Mucosa of gallbladder (tissue), 1 donor: ENCODE measurements around the gene VENTX. TPM values are rescaled to one million over a fixed set of nuclear protein-coding genes. Genes with fewer than 3 reads are reported as not detected.

Experiments
- DNase-seq: peaks from one replicate; pipeline ENCODE4 v3.0.0-alpha.2; 2020; ENCODE audit warnings: low spot score
- total RNA-seq: library from RNA; stranded (reverse); gene quantifications from one replicate; pipeline ENCODE4 v1.2.1, GENCODE V29; 2021
- donor health status: DM: no; HTN: no; CAD: no.

VENTX gene
- total RNA-seq, 1 donor from 2014 or later: 2.7 TPM

DNA sequence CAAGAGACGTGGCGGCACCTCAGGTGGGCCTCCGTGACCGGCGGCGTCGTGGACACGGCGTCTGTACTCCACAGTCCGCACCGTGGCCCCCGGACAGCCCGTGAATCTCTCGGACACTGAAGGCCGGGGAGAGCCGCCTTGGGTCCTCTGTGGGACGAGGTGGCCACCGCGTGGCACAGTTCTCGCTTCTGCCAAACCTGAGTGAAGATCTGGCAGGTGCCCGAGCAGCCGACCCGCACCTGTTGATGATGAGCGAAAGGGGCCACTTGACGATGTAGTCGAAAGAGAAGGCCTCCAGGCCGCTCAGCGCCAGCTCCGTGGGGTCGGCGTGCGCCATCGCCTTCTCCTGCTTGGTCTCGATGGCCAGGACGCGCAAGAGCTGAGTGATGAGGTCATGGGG is 47.6 kb downstream of the VENTX start:
- DNase-seq: no peak

DNA sequence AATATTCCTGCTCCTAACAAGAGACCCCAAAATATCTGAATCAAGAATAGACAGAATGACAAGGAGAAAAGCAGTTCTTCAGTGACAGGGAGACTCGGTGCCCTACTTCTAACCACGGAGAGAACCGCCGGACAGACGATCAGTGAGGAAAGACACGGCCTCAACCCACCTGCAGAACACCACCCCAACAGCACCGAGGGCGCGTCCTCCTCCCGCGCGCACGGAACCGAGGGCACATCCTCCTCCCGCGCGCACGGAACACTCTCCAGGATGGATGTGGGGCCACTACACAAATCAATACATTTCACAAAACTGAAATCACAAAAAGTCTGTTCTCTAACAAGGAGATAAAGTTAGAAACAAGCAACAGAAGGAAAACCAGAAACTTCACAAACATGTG is 48.7 kb downstream of the VENTX start:
- DNase-seq: no peak

DNA sequence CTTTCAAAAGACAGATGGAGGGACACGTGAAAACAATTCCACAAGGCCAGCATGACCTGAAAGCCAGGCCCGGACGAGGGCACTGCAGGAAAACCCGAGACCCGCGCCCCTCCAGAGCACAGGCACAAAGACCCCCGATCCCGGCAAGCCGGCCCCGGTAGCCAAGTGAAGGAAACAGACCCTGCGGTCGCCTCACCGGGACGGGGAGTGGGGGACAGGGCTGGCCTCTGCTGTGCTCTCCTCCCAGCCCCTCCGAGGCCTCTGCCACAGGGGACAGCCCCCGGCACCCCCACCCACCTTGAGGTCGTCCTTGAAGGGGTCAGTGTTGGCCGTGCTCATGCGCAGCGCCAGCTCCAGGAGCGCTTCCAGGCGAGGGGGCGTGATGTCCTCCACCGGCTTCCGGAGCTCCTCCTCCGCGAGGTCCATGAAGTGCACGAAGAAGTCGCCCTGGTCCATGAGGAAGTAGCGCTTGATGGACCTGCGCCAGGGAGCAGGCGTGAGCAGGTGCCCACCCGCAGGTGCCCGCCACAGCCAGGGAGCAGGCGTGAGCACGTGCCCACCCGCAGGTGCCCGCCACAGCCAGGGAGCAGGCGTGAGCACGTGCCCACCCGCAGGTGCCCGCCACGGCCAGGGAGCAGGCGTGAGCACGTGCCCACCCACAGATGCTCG is 50.3 kb downstream of the VENTX start:
- DNase-seq: no peak

DNA sequence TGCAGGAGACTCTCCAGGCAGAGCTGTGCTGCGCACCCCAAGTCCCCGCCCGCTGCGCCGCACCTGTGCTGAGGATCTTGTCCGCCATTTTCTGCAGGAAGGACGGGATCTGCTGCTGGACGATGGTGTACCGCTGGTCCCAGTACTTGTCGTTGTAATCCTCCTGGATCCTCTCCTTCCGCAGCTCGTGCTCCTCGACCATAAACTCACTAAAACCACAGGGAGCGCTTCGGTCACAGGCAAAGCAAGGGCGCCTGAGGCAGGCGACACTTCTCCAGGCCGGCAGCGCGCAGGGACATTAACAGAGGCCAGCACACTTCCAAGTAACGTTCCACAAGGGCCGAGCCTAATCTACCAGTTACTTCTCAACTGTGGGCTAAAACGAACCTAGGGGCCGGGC is 52.1 kb downstream of the VENTX start:
- no peak for DNase-seq

Other genes starting within 250 kb of the VENTX start
- gene ADGRA1, start 149.9 kb upstream of the VENTX start, total RNA-seq: not detected
- 5.2 TPM for gene KNDC1, start 77.6 kb upstream of the VENTX start, total RNA-seq
- gene UTF1, start 7.6 kb upstream of the VENTX start, total RNA-seq: not detected
- gene ADAM8, start 39.0 kb downstream of the VENTX start, total RNA-seq: 12.7 TPM
- gene TUBGCP2, start 71.0 kb downstream of the VENTX start, total RNA-seq: 56.9 TPM
- 35.9 TPM for gene ZNF511, start 71.1 kb downstream of the VENTX start, total RNA-seq
- gene CALY, start 99.0 kb downstream of the VENTX start, total RNA-seq: 0.92 TPM
- gene PRAP1, start 109.5 kb downstream of the VENTX start, total RNA-seq: 4.8 TPM
- gene FUOM, start 120.2 kb downstream of the VENTX start, total RNA-seq: 13.0 TPM
- 122 TPM for gene ECHS1, start 135.5 kb downstream of the VENTX start, total RNA-seq
- 9.4 TPM for gene PAOX, start 141.4 kb downstream of the VENTX start, total RNA-seq
- gene MTG1, start 156.3 kb downstream of the VENTX start, total RNA-seq: 50.6 TPM
- not detected for gene SPRN, start 186.8 kb downstream of the VENTX start, total RNA-seq
- gene SCART1, start 216.1 kb downstream of the VENTX start, total RNA-seq: 3.6 TPM